Posterior vena cava (tissue), 2 donors: ENCODE results near the gene ZSWIM5. TPM values are rescaled to one million over a fixed set of nuclear protein-coding genes. Genes with fewer than 3 reads are reported as not detected.
"Not testable (repeated sequence)": the region's sequence is repeated elsewhere in the genome, so short reads cannot be mapped to it uniquely, and the experiment has no call there.

Experiments
- DNase-seq: peaks from one replicate; pipeline ENCODE4 v3.0.0-alpha.2; 2020; ENCODE audit warnings: low spot score
- intact Hi-C, 2 donors: fragments of 100-400 bp; cut with DNase I; formaldehyde crosslinking; loops; one replicate each; pipeline versions ENCODE4 v1.14.1 to v1.14.2; 2022 to 2023
- total RNA-seq, 2 donors: library from RNA; stranded (reverse); fragmentation: NEBNext Ultra II Directional; extraction: Animal tissue kit (Norgen Biotek cat#: 25700); gene quantifications; one replicate each; pipeline ENCODE4 v1.2.1, GENCODE V29; 2021
- donor health status: DM: yes; HTN: yes; CAD: no.
- donor health status: DM: yes; HTN: yes; CAD: no.

Gene ZSWIM5
- total RNA-seq, 2 donors from 2014 or later: 1.9 to 2.4 TPM

- intact Hi-C loops: loop anchor here (2.0 to 10.0 kb wide), 6 partner anchors 59 to 560 kb away; partner anchors contain the start of gene TESK2 (in 1 of the 2)
- peak; percentile 97 for DNase-seq
Measured at GRCh38 chr1:45011837-45012638, 194.4 kb downstream of the ZSWIM5 start, which contains the start of gene UROD. Gene UROD (plus strand): TSS chr1:45012254. CDS start chr1:45012266, 12 bp downstream.

GRCh38 chr1:45010855-45011811, 195.3 kb downstream of the ZSWIM5 start, which contains the start of gene HECTD3:
Gene HECTD3 (minus strand): TSS chr1:45011324. CDS start chr1:45011257, 67 bp downstream.
- intact Hi-C loops: loop anchor here in 1 of 2 donors (5.0 to 10.0 kb wide), 4 partner anchors 176 to 561 kb away; partner anchors contain the start of gene TESK2

GRCh38 chr1:45009956-45010854, 196.2 kb downstream of the ZSWIM5 start:
- DNase-seq: peak; percentile 81
- intact Hi-C loops: loop anchor here (5.0 to 10.0 kb wide), 5 partner anchors 175 to 562 kb away; partner anchors contain the start of genes BEST4 (in 1 of the 2) and TESK2 (in 1 of the 2)

More at GRCh38 chr1:45010855-45011811, 195.3 kb downstream of the ZSWIM5 start, which contains the start of gene HECTD3:
- DNase-seq: peak; percentile 92

DNA sequence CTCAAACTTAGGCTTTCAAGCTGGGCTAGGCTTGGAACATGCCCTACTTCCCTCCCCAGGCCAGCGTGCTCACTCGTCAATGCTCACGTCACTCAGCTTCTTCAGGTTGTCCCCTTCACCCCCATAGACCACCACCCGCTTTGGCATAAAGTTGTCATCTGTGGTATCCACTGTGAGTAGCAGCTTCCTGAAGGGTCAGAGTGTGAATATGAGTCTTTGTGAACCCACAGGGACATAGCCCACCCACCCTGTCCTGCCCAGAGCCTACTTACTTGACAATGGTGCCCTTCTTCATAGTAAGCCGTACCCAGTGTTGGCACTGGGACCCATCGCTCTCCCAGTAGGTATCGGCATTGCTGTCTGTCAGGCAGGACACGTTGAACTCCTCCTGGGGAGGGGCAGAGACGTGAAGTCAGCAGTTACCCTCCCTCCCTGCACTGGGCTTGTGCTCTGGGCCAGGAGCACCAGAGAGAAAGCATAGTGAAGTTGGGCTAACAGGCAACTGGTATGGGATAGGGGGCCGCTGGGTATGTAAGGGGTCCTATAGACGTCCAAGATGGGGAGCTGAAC, 197.0 kb downstream of the ZSWIM5 start:
- no peak for DNase-seq

DNA sequence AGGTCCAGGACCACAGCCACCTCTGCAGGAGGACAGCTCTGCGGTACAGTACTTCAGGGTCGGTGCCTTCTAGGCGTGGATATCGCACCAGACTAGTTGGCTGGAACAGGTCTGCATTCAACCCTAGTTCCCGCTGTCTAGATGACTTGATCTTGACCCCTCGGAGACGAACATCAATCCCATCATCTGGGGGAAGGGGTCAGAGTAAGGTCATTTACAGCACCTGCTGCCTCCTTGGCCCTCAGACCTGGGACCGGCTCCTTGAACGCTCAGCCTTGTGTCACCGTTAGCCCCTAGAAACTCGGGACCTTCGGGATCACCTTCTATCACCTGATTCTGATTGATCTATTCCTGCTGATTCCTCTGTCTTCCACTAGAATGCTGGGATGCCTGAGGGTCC, 197.9 kb downstream of the ZSWIM5 start:
- DNase-seq: no peak

More for the DNA sequence above, 197.0 kb downstream of the ZSWIM5 start:
- intact Hi-C loops: loop anchor here in 1 of 2 donors (10.0 kb wide), 1 partner anchor 225 kb away; the partner anchor contains the start of gene BEST4

GRCh38 chr1:45008076-45008475, 198.3 kb downstream of the ZSWIM5 start:
- intact Hi-C loops: loop anchor here in 1 of 2 donors (10.0 kb wide), 1 partner anchor 223 kb away; the partner anchor contains the start of gene BEST4
- no peak for DNase-seq

More for the DNA sequence above, 197.9 kb downstream of the ZSWIM5 start:
- intact Hi-C loops: loop anchor here in 1 of 2 donors (10.0 kb wide), 1 partner anchor 224 kb away; the partner anchor contains the start of gene BEST4

DNA sequence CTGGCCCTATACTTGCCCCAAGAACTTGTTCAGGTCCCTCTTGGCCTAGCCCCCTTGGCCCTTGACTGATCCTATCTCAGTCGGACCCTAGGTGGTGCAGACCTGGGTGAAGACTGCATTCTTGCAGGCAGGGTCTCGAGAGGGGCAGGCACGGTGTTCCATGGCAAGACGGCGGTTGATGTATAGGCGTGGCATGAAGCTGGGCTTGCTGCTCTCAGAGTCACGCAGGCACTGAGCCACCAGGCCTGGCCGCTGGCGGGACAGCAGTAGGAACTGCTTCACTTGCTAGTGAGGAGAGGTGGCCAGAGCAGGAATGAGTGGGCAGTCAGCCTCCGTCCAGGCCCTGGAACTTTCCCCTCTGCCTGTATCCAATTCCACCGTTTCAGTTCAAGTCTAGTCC, 199.1 kb downstream of the ZSWIM5 start:
- DNase-seq: no peak
- intact Hi-C loops: loop anchor here in 1 of 2 donors (10.0 kb wide), 1 partner anchor 223 kb away; the partner anchor contains the start of gene BEST4

DNA sequence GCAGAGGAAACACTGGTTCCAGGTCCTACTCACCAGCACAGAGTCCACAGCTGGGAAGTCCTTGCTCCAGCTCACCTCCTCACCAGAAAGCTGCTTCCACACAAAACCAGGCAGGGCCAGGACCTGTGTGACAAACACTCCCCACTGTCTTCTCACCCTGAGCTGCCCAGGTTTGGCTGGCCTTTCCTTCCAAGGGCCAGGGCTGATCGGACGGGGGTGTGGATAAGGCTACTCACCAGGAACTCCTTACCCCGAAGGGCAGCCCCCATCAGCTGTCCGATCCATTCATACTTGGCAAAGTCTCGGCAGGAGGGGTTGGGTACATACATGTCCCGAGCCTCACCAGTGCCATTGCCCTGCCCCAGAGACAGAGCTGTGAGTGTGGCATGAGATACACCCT, 200.6 kb downstream of the ZSWIM5 start:
- no peak for DNase-seq

GRCh38 chr1:45004281-45004920, 202.0 kb downstream of the ZSWIM5 start:
- intact Hi-C loops: loop anchor here in 1 of 2 donors (10.0 kb wide), 1 partner anchor 220 kb away; the partner anchor contains the start of gene BEST4

More for the DNA sequence above, 200.6 kb downstream of the ZSWIM5 start:
- intact Hi-C loops: loop anchor here in 1 of 2 donors (10.0 kb wide), 1 partner anchor 221 kb away; the partner anchor contains the start of gene BEST4

GRCh38 chr1:45003741-45004140, 202.7 kb downstream of the ZSWIM5 start:
- DNase-seq: no peak
- intact Hi-C loops: loop anchor here in 1 of 2 donors (10.0 kb wide), 1 partner anchor 219 kb away; the partner anchor contains the start of gene BEST4

More at GRCh38 chr1:45004281-45004920, 202.0 kb downstream of the ZSWIM5 start:
- DNase-seq: no peak

- DNase-seq: no peak
Measured at GRCh38 chr1:45002650-45003645, 203.5 kb downstream of the ZSWIM5 start.

GRCh38 chr1:45001576-45001975, 204.8 kb downstream of the ZSWIM5 start:
- intact Hi-C loops: loop anchor here in 1 of 2 donors (10.0 kb wide), 1 partner anchor 217 kb away; the partner anchor contains the start of gene BEST4
- DNase-seq: not testable (repeated sequence)

More at GRCh38 chr1:45002650-45003645, 203.5 kb downstream of the ZSWIM5 start:
- intact Hi-C loops: loop anchor here in 1 of 2 donors (10.0 kb wide), 1 partner anchor 218 kb away; the partner anchor contains the start of gene BEST4

DNA sequence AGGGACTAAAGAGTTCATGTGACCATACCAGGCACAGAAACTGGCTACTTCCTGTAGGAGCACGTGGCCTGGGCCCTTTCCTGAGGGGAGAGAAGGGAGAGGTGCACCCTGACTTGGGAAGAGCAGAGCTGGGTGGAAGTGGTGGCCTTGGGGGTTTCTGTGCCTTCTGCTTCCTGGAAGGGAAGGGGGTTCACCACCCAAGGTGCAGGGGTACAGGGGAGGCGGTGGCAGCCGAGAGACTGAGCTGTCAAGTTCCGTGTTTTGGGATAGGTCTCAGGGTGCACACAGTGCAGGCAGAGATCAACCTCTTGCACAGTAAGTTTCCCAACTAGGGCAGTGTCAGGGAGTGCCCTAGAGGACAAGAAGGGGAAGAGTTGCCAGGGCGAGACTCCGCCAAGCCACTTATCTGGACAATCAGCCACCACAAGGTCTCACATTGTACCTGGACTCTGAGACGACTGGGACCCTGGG, 205.4 kb downstream of the ZSWIM5 start:
- intact Hi-C loops: loop anchor here in 1 of 2 donors (10.0 kb wide), 1 partner anchor 216 kb away; the partner anchor contains the start of gene BEST4
- DNase-seq: no peak

GRCh38 chr1:44999232-44999631, 207.2 kb downstream of the ZSWIM5 start:
- DNase-seq: no peak
- intact Hi-C loops: no loop called here
